Thymus (tissue), 11 donors: ENCODE measurements around the gene PML. TPM values are rescaled to one million over a fixed set of nuclear protein-coding genes. Genes with fewer than 3 reads are reported as not detected.
A peak's percentile ranks its signal among the peaks of the same experiment; 100 is the strongest.

Source experiments
- DNase-seq, 9 donors: peaks; one replicate each; pipeline ENCODE4 v3.0.0-alpha.2; 2013; ENCODE audit warnings: low spot score in 9 of 9, low read depth in 6 of 9, missing footprints in 1 of 9
- H3K27ac ChIP-seq, 2 donors: one replicate each; pipeline ENCODE4 v1.5.1; 2013; ENCODE audit warnings: control low read depth in 1 of 2, low read depth in 1 of 2, low read length in 1 of 2, mild to moderate bottlenecking in 1 of 2, moderate library complexity in 1 of 2
- H3K27me3 ChIP-seq, 2 donors: one replicate each; pipeline ENCODE4 v1.5.1; 2013; ENCODE audit warnings: low read length in 1 of 2; ENCODE audit not compliant: control insufficient read depth in 2 of 2, insufficient read depth in 1 of 2
- H3K36me3 ChIP-seq, 2 donors: one replicate each; pipeline ENCODE4 v1.5.1; 2013; ENCODE audit warnings: low read length in 1 of 2, mild to moderate bottlenecking in 1 of 2, moderate library complexity in 1 of 2; ENCODE audit not compliant: control insufficient read depth in 2 of 2, insufficient read depth in 2 of 2
- H3K4me1 ChIP-seq, 2 donors: one replicate each; pipeline ENCODE4 v1.5.1; 2013; ENCODE audit warnings: low read length in 2 of 2; ENCODE audit not compliant: control insufficient read depth in 2 of 2, insufficient read depth in 2 of 2
- H3K4me3 ChIP-seq, 2 donors: one replicate each; pipeline ENCODE4 v1.5.1; 2013; ENCODE audit warnings: low read length in 2 of 2, control low read depth in 1 of 2, mild to moderate bottlenecking in 1 of 2
- H3K9me3 ChIP-seq, 2 donors: one replicate each; pipeline ENCODE4 v1.5.1; 2013; ENCODE audit warnings: low read length in 1 of 2, mild to moderate bottlenecking in 1 of 2; ENCODE audit not compliant: control insufficient read depth in 2 of 2, insufficient read depth in 1 of 2
- WGBS: extraction: QIAGEN DNeasy Blood & Tissue Kit; methylation state at CpG from one replicate; pipeline ENCODE4 v1.1.7; 2013; 5-methylcytosine and 5-hydroxymethylcytosine counted together
- polyA plus RNA-seq: library from polyadenylated mRNA; stranded (reverse); fragments of 200-250 nt; gene quantifications from one replicate; pipeline ENCODE4 v1.2.3, GENCODE V29; 2013
- total RNA-seq: library from RNA; stranded (reverse); fragments of 120-200 nt; gene quantifications from one replicate; pipeline ENCODE4 v1.2.4, GENCODE V29; 2013
- donor health status: healthy.

Gene PML
- total and polyA plus RNA-seq, 2 donors = 13.0 to 35.7 TPM

GRCh38 chr15:73979636-73980035 lies 14.9 kb upstream of the PML start:
- Histone ChIP-seq H3K27me3 (no peaks in the 10 kb centered on the region), H3K9me3 (peaks cover 0 to 4% of the 10 kb centered on the region in 2 donors), H3K4me3 (no peak overlapping the region), H3K36me3 (peaks cover 9 to 12% of the 10 kb centered on the region in 2 donors), H3K4me1 (peaks cover 28 to 46% of the 10 kb centered on the region in 2 donors), H3K27ac (peak overlapping the region in 1 of 2 donors; percentile 11)
- WGBS = 100% methylated on average over 1 of the region's 1 CpG
- DNase-seq = no peak

GRCh38 chr15:73981761-73982221 lies 12.7 kb upstream of the PML start:
- WGBS = 45% methylated on average over 5 of the region's 5 CpGs
- Histone ChIP-seq H3K4me3 (no peak overlapping the region), H3K27me3 (no peaks in the 10 kb centered on the region), H3K27ac (peak overlapping the region; percentile 84 to 87), H3K4me1 (peaks cover 33 to 54% of the 10 kb centered on the region in 2 donors), H3K36me3 (peaks cover 15 to 18% of the 10 kb centered on the region in 2 donors), H3K9me3 (peaks cover 0 to 4% of the 10 kb centered on the region in 2 donors)
- no peak for DNase-seq

GRCh38 chr15:73982222-73982962 lies 12.1 kb upstream of the PML start:
- peaks cover 0 to 4% of the 10 kb centered on the region in 2 donors for H3K9me3 ChIP-seq
- H3K4me3 ChIP-seq = no peak overlapping the region
- H3K36me3 ChIP-seq = peaks cover 17 to 24% of the 10 kb centered on the region in 2 donors
- peaks cover 33 to 59% of the 10 kb centered on the region in 2 donors for H3K4me1 ChIP-seq
- H3K27ac ChIP-seq = peak overlapping the region; percentile 84 to 87
- 25% methylated on average over 8 of the region's 8 CpGs for WGBS
- no peaks in the 10 kb centered on the region for H3K27me3 ChIP-seq
- DNase-seq = peak in 1 of 9 donors; percentile 54

GRCh38 chr15:73983211-73983727 lies 11.2 kb upstream of the PML start:
- peak overlapping the region; percentile 84 to 87 for H3K27ac ChIP-seq
- H3K4me3 ChIP-seq = no peak overlapping the region
- whole genome bisulfite sequencing = 75% methylated on average over 10 of the region's 10 CpGs
- peaks cover 23 to 31% of the 10 kb centered on the region in 2 donors for H3K36me3 ChIP-seq
- H3K27me3 ChIP-seq = no peaks in the 10 kb centered on the region
- DNase-seq = no peak
- H3K4me1 ChIP-seq = peaks cover 33 to 63% of the 10 kb centered on the region in 2 donors
- peaks cover 0 to 4% of the 10 kb centered on the region in 2 donors for H3K9me3 ChIP-seq

- DNase-seq = no peak
- Histone ChIP-seq H3K4me1 (peaks cover 33 to 66% of the 10 kb centered on the region in 2 donors), H3K27me3 (no peaks in the 10 kb centered on the region), H3K36me3 (peaks cover 26 to 35% of the 10 kb centered on the region in 2 donors), H3K27ac (peak overlapping the region; percentile 37 to 84), H3K9me3 (peaks cover 0 to 4% of the 10 kb centered on the region in 2 donors), H3K4me3 (no peak overlapping the region)
- 98% methylated on average over 9 of the region's 9 CpGs for WGBS
These were observed 10.7 kb upstream of the PML start for GRCh38 chr15:73983773-73984172.

- DNase-seq = no peak
- peak overlapping the region; percentile 77 to 82 for H3K27ac ChIP-seq
These were observed 10.1 kb upstream of the PML start for GRCh38 chr15:73984208-73984979.

GRCh38 chr15:73985101-73985873 lies 9.2 kb upstream of the PML start:
- DNase-seq = peak in 1 of 9 donors; percentile 66
- peaks cover 33 to 69% of the 10 kb centered on the region in 2 donors for H3K4me1 ChIP-seq
- peaks cover 0 to 4% of the 10 kb centered on the region in 2 donors for H3K9me3 ChIP-seq
- WGBS = 56% methylated on average over 13 of the region's 13 CpGs
- H3K27ac ChIP-seq = peak overlapping the region; percentile 77 to 82
- H3K27me3 ChIP-seq = no peaks in the 10 kb centered on the region
- H3K4me3 ChIP-seq = no peak overlapping the region
- H3K36me3 ChIP-seq = peaks cover 30 to 41% of the 10 kb centered on the region in 2 donors

More at GRCh38 chr15:73984208-73984979, 10.1 kb upstream of the PML start:
- peaks cover 30 to 39% of the 10 kb centered on the region in 2 donors for H3K36me3 ChIP-seq
- H3K4me1 ChIP-seq = peaks cover 33 to 69% of the 10 kb centered on the region in 2 donors
- no peak overlapping the region for H3K4me3 ChIP-seq
- 70% methylated on average over 13 of the region's 13 CpGs for WGBS
- H3K27me3 ChIP-seq = no peaks in the 10 kb centered on the region
- peaks cover 0 to 4% of the 10 kb centered on the region in 2 donors for H3K9me3 ChIP-seq

- no peak for DNase-seq
- Histone ChIP-seq H3K36me3 (peaks cover 30 to 43% of the 10 kb centered on the region in 2 donors), H3K27ac (peak overlapping the region in 1 of 2 donors; percentile 25), H3K9me3 (peaks cover 0 to 4% of the 10 kb centered on the region in 2 donors), H3K4me1 (peaks cover 35 to 71% of the 10 kb centered on the region in 2 donors), H3K27me3 (no peaks in the 10 kb centered on the region), H3K4me3 (no peak overlapping the region)
- 55% methylated on average over 7 of the region's 7 CpGs for WGBS
These were observed 8.3 kb upstream of the PML start for GRCh38 chr15:73986055-73986775.
